Activated T-helper 2 cell treated with anti-CD3 and anti-CD28 coated beads, Interferon-gamma antibody, Interleukin-2, Interleukin-4, amounts not matched to agents 10 μg/mL and 5 μg/mL and 100 μg/mL, durations not matched to agents 14 hours and 24 hours and 36 hours (primary cell): Measurements from ENCODE around the gene DCDC1. TPM values are rescaled to one million over a fixed set of nuclear protein-coding genes. Genes with fewer than 3 reads are reported as not detected.

Experiments used
- DNase-seq: peaks from one replicate; pipeline ENCODE4 v3.0.0; 2021; ENCODE audit warnings: low spot score
- H3K27ac Mint-ChIP-seq: one replicate; pipeline ENCODE4 v1.8.0; 2021; ENCODE audit warnings: mixed read lengths
- H3K27me3 Mint-ChIP-seq: one replicate; pipeline ENCODE4 v1.8.0; 2021; ENCODE audit warnings: low read depth, mixed read lengths
- H3K36me3 Mint-ChIP-seq: one replicate; pipeline ENCODE4 v1.8.0; 2021; ENCODE audit warnings: low read depth, mixed read lengths
- H3K4me1 Mint-ChIP-seq: one replicate; pipeline ENCODE4 v1.8.0; 2021; ENCODE audit warnings: low read depth, mixed read lengths
- H3K4me3 Mint-ChIP-seq: one replicate; pipeline ENCODE4 v1.8.0; 2021; ENCODE audit warnings: low read depth, mild to moderate bottlenecking, moderate library complexity, mixed read lengths
- H3K9me3 Mint-ChIP-seq: one replicate; pipeline ENCODE4 v1.8.0; 2021; ENCODE audit warnings: mixed read lengths
- intact Hi-C: fragments of 100-400 bp; cut with micrococcal nuclease; formaldehyde crosslinking; loops from one replicate; pipeline ENCODE4 v1.15.1; 2023
- total RNA-seq: library from RNA; stranded (reverse); gene quantifications from 2 replicates; pipeline ENCODE4 v1.2.3, GENCODE V29; 2022

DCDC1 gene
- not detected in 2 replicates for total RNA-seq

GRCh38 chr11:31369348-31370329, at the start of gene DCDC1, which contains the start of gene DNAJC24:
Gene DCDC1, minus strand, starts transcription at chr11:31369739. Its CDS starts 41,459 bp downstream, at chr11:31328280.
Gene DNAJC24, plus strand, starts transcription at chr11:31369860. Its CDS starts 889 bp downstream, at chr11:31370749.
- peaks cover 31% of the 10 kb centered on the region for H3K4me1 Mint-ChIP-seq
- peak within 1 kb of the TSS; percentile 94 for H3K27ac Mint-ChIP-seq
- peaks cover 19% of the 10 kb centered on the region for H3K27me3 Mint-ChIP-seq
- H3K36me3 Mint-ChIP-seq = peaks cover 3% of the 10 kb centered on the region
- H3K4me3 Mint-ChIP-seq = peak within 1 kb of the TSS; percentile 98
- peak; percentile 88 for DNase-seq
- H3K9me3 Mint-ChIP-seq = no peaks in the 10 kb centered on the region
- intact Hi-C loops = loop anchor here (2.0 kb wide), 1 partner anchor 139 kb away; the partner anchor contains the start of genes ELP4 and IMMP1L

- H3K9me3 Mint-ChIP-seq = no peaks in the 10 kb centered on the region
- no peak overlapping the region for H3K4me3 Mint-ChIP-seq
- intact Hi-C loops = no loop called here
- H3K4me1 Mint-ChIP-seq = no peaks in the 10 kb centered on the region
- H3K36me3 Mint-ChIP-seq = peaks cover 5% of the 10 kb centered on the region
- H3K27me3 Mint-ChIP-seq = no peaks in the 10 kb centered on the region
- no peak for DNase-seq
- no peak overlapping the region for H3K27ac Mint-ChIP-seq
Measured at GRCh38 chr11:31419138-31419537, 49.6 kb upstream of the DCDC1 start.

DNA sequence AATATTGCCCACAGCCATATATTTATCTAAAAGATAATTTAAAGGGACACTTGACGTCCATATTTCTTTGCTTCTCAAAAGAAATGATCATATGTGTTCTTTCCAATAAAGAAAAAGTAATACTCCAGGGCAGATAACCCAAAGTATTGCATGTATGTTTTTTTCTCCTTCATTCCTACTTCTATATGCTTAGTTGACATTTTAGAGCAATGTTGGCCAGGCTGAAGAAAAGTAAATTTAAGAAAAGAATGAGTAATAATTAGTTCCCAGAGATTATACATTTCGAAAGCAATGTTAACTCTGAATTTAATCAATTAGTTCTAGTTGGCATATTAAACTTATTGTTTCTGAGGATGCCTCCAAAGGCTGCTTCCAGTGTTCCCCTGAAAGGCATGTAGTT, 48.3 kb upstream of the DCDC1 start:
- Mint-ChIP-seq H3K9me3 (no peaks in the 10 kb centered on the region), H3K27me3 (no peaks in the 10 kb centered on the region), H3K36me3 (peaks cover 5% of the 10 kb centered on the region), H3K4me1 (no peaks in the 10 kb centered on the region), H3K27ac (no peak overlapping the region), H3K4me3 (no peak overlapping the region)
- intact Hi-C loops = no loop called here
- no peak for DNase-seq

GRCh38 chr11:31417357-31417756, 47.8 kb upstream of the DCDC1 start:
- H3K27me3 Mint-ChIP-seq = no peaks in the 10 kb centered on the region
- H3K36me3 Mint-ChIP-seq = peaks cover 5% of the 10 kb centered on the region
- no peak overlapping the region for H3K4me3 Mint-ChIP-seq
- H3K27ac Mint-ChIP-seq = no peak overlapping the region
- intact Hi-C loops = no loop called here
- H3K9me3 Mint-ChIP-seq = no peaks in the 10 kb centered on the region
- no peaks in the 10 kb centered on the region for H3K4me1 Mint-ChIP-seq
- no peak for DNase-seq

GRCh38 chr11:31415435-31415834, 45.9 kb upstream of the DCDC1 start:
- Mint-ChIP-seq H3K9me3 (no peaks in the 10 kb centered on the region), H3K4me1 (no peaks in the 10 kb centered on the region), H3K27me3 (no peaks in the 10 kb centered on the region), H3K27ac (no peak overlapping the region), H3K36me3 (peaks cover 5% of the 10 kb centered on the region), H3K4me3 (no peak overlapping the region)
- intact Hi-C loops = no loop called here
- DNase-seq = no peak

- no peaks in the 10 kb centered on the region for H3K9me3 Mint-ChIP-seq
- H3K27ac Mint-ChIP-seq = no peak overlapping the region
- no peak for DNase-seq
- no peak overlapping the region for H3K4me3 Mint-ChIP-seq
- peaks cover 5% of the 10 kb centered on the region for H3K36me3 Mint-ChIP-seq
- H3K27me3 Mint-ChIP-seq = no peaks in the 10 kb centered on the region
- intact Hi-C loops = no loop called here
- H3K4me1 Mint-ChIP-seq = no peaks in the 10 kb centered on the region
Measured at GRCh38 chr11:31414338-31414737, 44.8 kb upstream of the DCDC1 start.

DNA sequence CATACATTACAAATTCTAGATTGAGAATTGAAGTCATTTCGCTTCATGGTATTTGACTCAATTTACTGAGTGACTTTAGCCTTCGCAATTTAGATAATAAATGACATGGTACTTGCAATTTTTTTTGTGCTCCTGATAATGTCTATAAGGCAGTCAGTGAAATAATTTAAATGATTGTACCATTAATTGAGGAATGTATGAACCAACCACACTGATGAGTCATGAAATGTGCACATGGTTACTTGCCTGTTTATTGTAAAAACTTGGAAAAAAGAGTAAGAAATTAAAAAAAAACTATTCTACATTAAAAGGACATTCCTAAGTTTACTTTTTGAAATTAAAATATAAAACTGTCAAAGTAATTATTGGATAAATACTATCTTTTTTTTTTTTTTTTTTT, 43.4 kb upstream of the DCDC1 start:
- Mint-ChIP-seq H3K27ac (no peak overlapping the region), H3K36me3 (peaks cover 5% of the 10 kb centered on the region), H3K4me3 (no peak overlapping the region), H3K9me3 (no peaks in the 10 kb centered on the region), H3K4me1 (no peaks in the 10 kb centered on the region), H3K27me3 (no peaks in the 10 kb centered on the region)
- DNase-seq = no peak
- intact Hi-C loops = no loop called here

DNA sequence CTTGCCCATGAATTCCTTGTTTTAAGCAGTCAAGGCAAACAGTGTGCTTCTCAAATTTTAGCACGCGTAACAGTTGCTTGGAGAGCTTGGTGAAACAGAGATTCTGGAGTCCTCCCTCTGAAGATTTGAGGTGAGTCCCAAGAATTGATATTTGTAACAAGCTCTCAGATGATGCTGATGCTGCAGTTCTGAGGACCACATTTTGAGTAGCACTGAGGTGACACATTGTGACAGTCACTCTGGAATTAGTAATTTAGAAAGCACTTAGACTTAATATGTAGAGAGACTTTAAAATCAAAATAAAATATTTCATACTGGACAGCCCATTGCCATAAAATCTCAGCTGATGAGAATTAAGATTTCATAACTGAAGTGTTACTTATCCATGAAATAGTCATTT, 38.7 kb upstream of the DCDC1 start:
- H3K27ac Mint-ChIP-seq = no peak overlapping the region
- no peak for DNase-seq
- H3K4me1 Mint-ChIP-seq = no peaks in the 10 kb centered on the region
- H3K27me3 Mint-ChIP-seq = no peaks in the 10 kb centered on the region
- H3K4me3 Mint-ChIP-seq = no peak overlapping the region
- H3K9me3 Mint-ChIP-seq = no peaks in the 10 kb centered on the region
- intact Hi-C loops = no loop called here
- H3K36me3 Mint-ChIP-seq = no peaks in the 10 kb centered on the region

- no peaks in the 10 kb centered on the region for H3K27me3 Mint-ChIP-seq
Measured at GRCh38 chr11:31404614-31405013, 35.1 kb upstream of the DCDC1 start.

GRCh38 chr11:31397239-31397834, 27.8 kb upstream of the DCDC1 start:
- no peak for DNase-seq
- Mint-ChIP-seq H3K4me1 (no peaks in the 10 kb centered on the region), H3K27ac (no peak overlapping the region), H3K4me3 (no peak overlapping the region), H3K27me3 (no peaks in the 10 kb centered on the region), H3K9me3 (no peaks in the 10 kb centered on the region), H3K36me3 (peaks cover 3% of the 10 kb centered on the region)
- intact Hi-C loops = loop anchor here (5.0 to 10.0 kb wide), 3 partner anchors 400 to 777 kb away; no protein-coding TSS in a partner anchor

More at GRCh38 chr11:31404614-31405013, 35.1 kb upstream of the DCDC1 start:
- no peak overlapping the region for H3K4me3 Mint-ChIP-seq
- H3K36me3 Mint-ChIP-seq = peaks cover 3% of the 10 kb centered on the region
- no peaks in the 10 kb centered on the region for H3K9me3 Mint-ChIP-seq
- intact Hi-C loops = no loop called here
- no peaks in the 10 kb centered on the region for H3K4me1 Mint-ChIP-seq
- H3K27ac Mint-ChIP-seq = no peak overlapping the region
- no peak for DNase-seq

DNA sequence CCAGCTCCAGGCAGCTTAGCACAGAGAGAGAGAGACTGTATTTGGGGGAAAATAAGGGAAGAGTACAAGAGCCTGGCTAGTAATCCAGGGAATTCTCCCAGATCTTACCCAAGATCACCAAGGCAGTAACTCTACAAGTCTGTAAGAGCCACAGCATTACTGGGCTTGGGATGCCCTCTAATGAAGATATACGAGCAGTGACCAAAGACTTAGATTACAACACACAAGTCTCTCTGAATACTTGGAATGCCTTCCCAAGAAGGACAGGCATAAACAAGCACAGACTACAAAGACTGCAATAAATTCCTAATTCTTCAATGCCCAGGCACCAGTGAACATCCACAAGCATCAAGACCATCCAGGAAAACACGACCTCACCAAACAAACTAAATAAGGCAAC, 17.8 kb upstream of the DCDC1 start:
- Mint-ChIP-seq H3K9me3 (no peaks in the 10 kb centered on the region), H3K4me3 (no peak overlapping the region)
- intact Hi-C loops = no loop called here

DNA sequence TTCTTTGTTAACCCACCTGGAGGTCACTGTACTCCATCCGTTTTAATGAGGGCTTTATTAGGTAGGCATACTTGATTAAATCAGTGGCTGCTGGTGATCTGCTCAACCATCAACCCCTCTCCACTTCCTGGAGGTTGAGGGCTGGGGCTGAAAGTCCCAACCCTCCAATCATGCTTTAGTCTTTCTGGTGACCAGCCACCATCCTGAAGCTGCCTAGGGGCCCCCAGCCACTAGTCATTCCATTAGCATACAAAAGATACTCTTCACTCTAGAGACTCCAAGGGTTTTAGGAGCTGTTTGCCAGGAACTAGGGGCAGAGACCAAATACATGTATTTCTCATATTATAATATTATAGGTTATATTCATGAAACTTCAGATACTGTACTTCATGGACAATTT, 13.6 kb upstream of the DCDC1 start:
- no peak for DNase-seq
- H3K9me3 Mint-ChIP-seq = no peaks in the 10 kb centered on the region
- H3K27me3 Mint-ChIP-seq = no peaks in the 10 kb centered on the region
- no peak overlapping the region for H3K4me3 Mint-ChIP-seq
- no peak overlapping the region for H3K27ac Mint-ChIP-seq
- H3K4me1 Mint-ChIP-seq = no peaks in the 10 kb centered on the region
- H3K36me3 Mint-ChIP-seq = no peaks in the 10 kb centered on the region
- intact Hi-C loops = no loop called here

More for the DNA sequence above, 17.8 kb upstream of the DCDC1 start:
- no peaks in the 10 kb centered on the region for H3K27me3 Mint-ChIP-seq
- H3K36me3 Mint-ChIP-seq = no peaks in the 10 kb centered on the region
- no peaks in the 10 kb centered on the region for H3K4me1 Mint-ChIP-seq
- DNase-seq = no peak
- no peak overlapping the region for H3K27ac Mint-ChIP-seq

DNA sequence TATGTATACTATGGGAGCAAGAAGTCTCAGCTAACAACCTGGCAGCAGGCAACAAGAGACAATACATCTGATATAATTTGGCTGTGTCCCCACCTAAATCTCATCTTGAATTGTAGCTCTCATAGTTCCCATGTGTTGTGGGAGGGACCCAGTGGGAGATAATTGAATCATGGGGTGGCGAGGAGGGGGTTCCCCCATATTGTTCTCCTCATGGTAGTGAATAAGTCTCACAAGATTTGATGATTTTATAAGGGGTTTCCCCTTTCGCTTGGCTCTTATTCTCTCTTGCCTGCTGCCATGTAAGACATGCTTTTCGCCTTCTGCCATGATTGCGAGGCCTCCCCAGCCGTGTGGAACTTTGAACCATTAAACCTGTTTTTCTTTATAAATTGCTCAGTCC, 6.3 kb upstream of the DCDC1 start:
- peaks cover 10% of the 10 kb centered on the region for H3K4me1 Mint-ChIP-seq
- H3K9me3 Mint-ChIP-seq = no peaks in the 10 kb centered on the region
- peaks cover 3% of the 10 kb centered on the region for H3K36me3 Mint-ChIP-seq
- DNase-seq = no peak
- intact Hi-C loops = no loop called here
- no peak overlapping the region for H3K4me3 Mint-ChIP-seq
- no peaks in the 10 kb centered on the region for H3K27me3 Mint-ChIP-seq
- no peak overlapping the region for H3K27ac Mint-ChIP-seq
